CD4-positive, alpha-beta T cell treated with Interleukin-15 for 1 hour (primary cell): Measurements from ENCODE around the gene CYSTM1.

Source experiments
- DNase-seq: peaks from one replicate; pipeline ENCODE4 v3.0.0-alpha.2; 2020

CYSTM1 gene

DNA sequence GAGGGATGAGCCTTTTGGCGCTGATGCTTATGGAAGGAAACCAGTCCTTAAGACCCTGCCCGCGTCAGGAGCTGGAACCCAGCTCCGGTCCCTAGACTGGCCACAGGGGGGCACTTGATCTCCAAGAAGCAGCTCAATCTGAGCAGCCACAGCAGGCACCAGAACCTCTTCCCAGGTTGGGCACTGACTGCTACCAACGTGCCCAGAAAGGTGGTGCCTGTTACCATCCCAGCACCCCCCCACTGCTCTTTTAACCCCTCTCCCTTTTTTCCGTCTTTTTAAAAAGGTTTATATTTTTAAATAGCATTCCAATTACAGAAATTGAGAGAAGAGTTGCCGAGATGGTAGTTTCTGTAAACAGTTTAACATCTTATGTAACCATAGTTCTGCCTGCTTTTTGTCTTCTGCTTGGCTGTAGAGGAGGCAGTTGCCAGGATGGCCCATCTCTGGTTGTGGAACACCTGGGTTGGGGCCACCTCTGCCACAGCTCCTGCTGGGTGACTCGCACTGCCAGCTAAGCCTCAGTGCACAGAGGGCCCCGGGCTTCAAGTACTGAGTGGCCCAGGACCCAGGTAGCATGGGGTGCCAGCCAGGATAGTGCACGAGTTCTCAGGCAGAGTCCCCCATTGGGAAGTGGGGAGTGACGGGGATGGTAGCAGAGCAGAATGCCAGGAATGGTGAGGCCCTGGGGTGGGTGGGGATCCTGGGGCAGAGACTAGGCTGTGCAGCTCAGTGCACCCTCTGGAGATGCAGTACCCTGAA is 65.1 kb downstream of the CYSTM1 start:
- DNase-seq, result peak; percentile 57

DNA sequence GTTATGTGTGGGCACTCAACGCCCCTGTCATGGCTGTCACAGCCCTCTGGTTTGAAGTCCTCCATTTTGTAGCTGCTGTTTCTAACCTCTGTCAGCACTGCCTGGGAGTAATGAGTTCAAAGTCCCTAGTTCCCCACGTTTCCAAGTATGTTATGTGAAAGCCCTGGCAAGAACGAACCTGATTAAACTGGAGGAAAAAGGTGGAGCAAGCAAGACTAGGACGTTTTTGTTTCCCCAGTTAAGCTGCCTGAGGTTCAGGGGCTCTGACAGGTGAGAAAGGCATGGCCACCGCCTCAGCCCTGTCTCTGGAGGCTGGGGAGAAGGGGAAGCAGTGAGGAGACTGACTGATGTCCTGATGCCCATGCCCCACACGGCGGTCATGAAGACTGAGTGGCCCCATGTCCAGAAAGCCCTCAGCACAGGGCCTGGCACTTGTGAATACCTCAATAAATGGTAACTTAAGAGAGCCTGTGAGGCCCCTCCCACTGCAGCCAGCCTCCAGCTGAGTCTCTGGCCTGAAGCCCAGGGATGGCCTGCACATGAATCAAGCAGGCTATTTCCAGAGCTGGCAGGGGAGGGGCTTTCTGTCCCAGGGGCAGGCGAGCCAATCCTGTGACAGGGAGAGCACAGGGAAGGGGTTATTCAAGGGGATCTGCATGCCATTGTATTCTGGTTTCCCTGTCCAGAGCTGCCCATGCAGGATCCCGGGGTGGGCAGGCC is 66.2 kb downstream of the CYSTM1 start:
- DNase-seq, result no peak

- no peak for DNase-seq
Measured at GRCh38 chr5:140242099-140242498, 67.1 kb downstream of the CYSTM1 start.

- DNase-seq, result no peak
Measured at GRCh38 chr5:140242890-140243585, 68.0 kb downstream of the CYSTM1 start.

- no peak for DNase-seq
Measured at GRCh38 chr5:140243706-140244250, 68.8 kb downstream of the CYSTM1 start.

DNA sequence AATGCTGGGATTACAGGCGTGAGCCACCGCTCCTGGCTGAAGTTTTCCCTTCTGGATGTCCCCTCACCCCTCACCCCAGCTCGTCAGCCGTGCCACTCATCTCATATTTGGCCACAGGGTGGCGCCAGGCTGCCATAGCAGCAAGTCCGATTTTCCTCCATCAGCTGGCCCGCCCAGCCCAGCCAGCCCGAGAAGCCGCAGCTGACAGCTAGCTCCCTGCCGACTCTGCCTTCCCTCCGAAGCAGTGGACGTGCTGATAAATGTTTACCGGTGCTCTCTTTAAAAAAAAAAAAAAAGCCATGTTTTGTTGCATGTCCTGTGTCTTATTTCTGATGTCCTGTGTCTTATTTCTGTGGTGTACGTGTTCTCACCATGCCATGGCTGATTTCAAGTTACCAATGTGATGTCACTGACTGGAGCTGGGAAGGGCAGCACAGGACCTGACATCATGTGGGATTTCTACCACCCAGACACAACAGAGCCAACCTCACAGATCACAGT is 69.6 kb downstream of the CYSTM1 start:
- peak; percentile 79 for DNase-seq

DNA sequence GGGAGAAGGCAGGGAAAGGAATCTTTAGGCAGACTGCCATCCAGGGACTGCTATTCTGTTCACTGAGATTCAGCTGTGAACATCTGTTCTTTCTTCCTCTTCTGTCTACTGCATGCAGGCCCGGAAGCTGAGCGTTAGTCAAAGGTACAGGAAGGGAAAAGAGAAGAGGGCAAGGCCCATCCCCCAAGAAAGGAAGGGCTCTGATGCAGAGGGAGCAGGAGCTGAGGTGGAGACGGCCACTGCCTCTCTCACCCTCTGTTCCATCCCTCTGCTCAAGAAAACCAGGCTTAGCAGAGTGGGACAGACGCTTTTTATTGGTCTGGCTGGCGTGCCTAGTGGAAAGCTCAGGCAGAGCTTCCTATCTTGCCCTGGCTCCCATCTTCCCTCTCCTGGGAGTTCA is 70.4 kb downstream of the CYSTM1 start:
- DNase-seq, result peak; percentile 52

DNA sequence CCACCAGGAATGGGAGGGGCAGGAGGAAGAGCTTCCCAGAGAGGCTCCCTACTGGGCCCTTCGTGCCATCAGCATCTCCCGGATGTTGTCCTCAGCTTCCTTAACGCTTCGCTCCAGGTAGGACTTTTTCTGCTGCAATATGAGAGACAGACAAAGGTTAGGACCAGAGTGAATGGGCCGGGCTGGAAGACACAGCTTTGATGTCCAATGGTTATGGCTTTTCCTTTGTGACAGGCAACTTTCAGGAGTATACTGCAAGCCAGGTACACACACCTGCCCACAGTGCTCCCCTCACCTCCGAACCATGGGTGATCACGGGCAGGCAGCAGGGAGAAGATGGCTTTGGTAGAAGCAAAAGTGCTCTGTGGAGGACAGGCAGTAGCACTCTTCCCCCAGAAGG is 70.9 kb downstream of the CYSTM1 start:
- DNase-seq, result no peak

- DNase-seq, result no peak
Measured at GRCh38 chr5:140246378-140247122, 71.6 kb downstream of the CYSTM1 start.

- no peak for DNase-seq
Measured at GRCh38 chr5:140248414-140248813, 73.4 kb downstream of the CYSTM1 start.

DNA sequence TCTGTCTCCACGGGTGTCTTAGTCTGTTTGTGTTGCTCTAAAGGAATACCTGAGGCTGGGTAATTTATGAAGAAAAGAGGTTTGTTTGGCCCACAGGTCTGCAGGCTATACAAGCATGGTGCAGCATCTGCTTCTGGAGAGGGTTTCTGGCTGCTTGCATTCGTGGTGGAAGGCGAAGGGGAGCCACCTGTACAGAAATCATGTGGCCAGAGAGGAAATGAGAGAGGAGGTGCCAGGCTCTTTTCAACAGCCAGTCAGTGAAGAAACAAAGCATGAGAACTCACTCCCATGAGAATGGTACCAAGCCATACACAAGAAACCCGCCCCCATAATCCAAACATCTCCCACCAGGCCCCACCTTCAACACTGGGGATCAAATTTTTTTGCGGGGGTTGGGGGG is 74.5 kb downstream of the CYSTM1 start:
- DNase-seq, result no peak

DNA sequence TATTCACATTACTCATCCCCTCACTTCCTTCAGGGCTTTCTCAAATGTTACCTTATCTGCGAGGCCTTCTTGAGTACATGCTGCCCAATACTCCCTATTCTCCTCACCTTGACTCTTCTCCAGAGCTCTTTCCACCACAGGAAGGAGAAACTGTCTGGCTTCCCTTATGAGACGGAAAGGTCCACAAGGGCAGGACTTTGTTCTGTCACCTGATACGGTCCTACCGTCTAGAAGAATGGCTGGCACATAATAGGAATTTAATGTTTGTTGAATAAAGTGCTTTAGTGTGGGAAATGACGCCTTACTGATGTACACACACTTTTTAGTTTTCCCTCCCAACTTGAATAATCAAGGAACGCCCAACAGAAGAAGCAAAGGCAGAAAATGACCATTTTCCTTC is 75.4 kb downstream of the CYSTM1 start:
- no peak for DNase-seq

DNA sequence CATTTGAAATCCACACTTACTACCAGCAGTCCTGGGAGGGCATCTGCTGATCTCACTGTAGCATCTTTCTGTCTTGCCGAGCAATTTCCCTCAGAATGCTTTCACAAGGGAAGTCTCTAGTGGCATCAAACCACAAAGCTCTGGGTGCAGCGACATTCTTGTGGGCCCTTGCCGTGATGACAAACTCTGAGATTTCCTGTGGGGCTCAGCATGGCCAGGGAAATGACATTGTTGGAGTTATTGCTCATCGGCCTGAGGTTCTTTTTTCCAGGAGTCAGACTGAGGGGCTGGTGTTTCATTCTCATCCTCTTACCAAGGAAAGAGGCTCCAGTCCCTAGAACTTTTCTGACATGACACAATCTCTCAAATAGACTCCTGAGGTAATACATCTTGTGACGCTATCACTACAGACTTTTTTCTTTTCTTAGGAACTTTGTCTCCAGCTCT is 76.6 kb downstream of the CYSTM1 start:
- DNase-seq, result peak; percentile 76

GRCh38 chr5:140252470-140253126 is 77.6 kb downstream of the CYSTM1 start:
- DNase-seq, result no peak

DNA sequence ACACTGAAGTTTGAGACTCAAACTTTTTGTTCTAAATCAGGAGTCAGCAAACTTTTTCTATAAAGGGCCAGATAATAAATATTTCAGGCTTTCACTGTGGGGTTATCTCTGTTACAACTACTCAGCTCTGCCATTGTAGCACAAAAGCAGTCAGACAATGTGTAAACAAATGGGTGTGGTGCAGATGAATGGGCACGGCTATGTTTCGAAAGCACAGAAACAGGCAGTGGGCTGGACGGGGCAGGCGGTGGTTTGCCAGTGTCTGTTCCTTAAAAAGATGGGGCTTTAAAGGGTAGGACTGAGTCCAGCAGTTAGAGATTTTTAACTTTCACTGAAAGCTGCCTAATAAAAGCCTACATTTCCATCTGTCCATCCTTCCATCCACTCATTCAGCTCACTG is 79.0 kb downstream of the CYSTM1 start:
- DNase-seq, result peak; percentile 60

- DNase-seq, result no peak
Measured at GRCh38 chr5:140255460-140256157, 80.6 kb downstream of the CYSTM1 start.

GRCh38 chr5:140256726-140257125 is 81.7 kb downstream of the CYSTM1 start:
- no peak for DNase-seq

- no peak for DNase-seq
Measured at GRCh38 chr5:140258016-140258415, 83.0 kb downstream of the CYSTM1 start.

- DNase-seq, result no peak
Measured at GRCh38 chr5:140258873-140259272, 83.9 kb downstream of the CYSTM1 start.

GRCh38 chr5:140259500-140259899 is 84.5 kb downstream of the CYSTM1 start:
- peak; percentile 29 for DNase-seq

DNA sequence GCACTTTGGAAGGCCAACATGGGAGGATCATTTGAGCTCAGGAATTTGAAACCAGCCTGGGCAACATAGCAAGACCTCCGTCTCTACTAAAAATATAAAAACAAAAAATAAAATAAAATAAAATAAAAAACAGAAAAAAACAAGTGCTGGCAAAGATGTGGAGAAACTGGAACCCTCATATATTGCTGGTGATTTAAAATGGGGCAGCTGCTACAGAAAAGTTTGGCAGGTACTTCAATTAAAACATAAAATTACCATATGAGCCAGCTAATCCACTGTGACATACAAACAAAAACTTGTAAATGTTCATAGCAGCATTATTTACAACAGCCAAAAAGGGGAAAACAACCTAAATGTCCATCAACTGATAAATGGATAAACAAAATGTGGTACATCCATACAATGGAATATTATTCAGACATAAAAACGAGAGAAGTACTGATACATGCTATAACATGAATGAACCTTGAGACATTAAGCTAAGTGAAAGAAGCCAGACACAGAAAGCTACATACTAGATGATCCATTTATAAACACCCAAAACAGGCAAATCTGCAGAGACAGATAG is 85.2 kb downstream of the CYSTM1 start:
- no peak for DNase-seq
